Panc1 (cell line): ENCODE measurements around the gene CHPF2.

Source experiments
- CTCF ChIP-seq: fragments of 450-650 bp; IDR thresholded peaks from 2 replicates; pipeline ENCODE4 v1.5.1; 2017; ENCODE audit warnings: mild to moderate bottlenecking
- POLR2AphosphoS5 ChIP-seq: IDR thresholded peaks from 2 replicates; pipeline ENCODE4 v1.6.1; 2012; ENCODE audit warnings: mild to moderate bottlenecking, low read depth, low read length, moderate library complexity
- SIN3A ChIP-seq: IDR thresholded peaks from 2 replicates; pipeline ENCODE4 v1.6.1; 2012; ENCODE audit warnings: low read depth, mild to moderate bottlenecking, low read length, moderate library complexity, borderline replicate concordance; ENCODE audit not compliant: insufficient read depth
- TCF7L2 ChIP-seq: IDR thresholded peaks from 2 replicates; pipeline ENCODE4 v1.6.1; 2011; ENCODE audit warnings: mild to moderate bottlenecking, low read depth, low read length, inconsistent platforms

- TF ChIP-seq CTCF: no peak
- no peak for TF ChIP-seq TCF7L2
- no peak for TF ChIP-seq SIN3A
- no peak for TF ChIP-seq POLR2AphosphoS5
These were observed 30.9 kb upstream of the CHPF2 start for GRCh38 chr7:151201344-151201743.
